ENCODE measurements around the gene TBX4.
A peak's percentile ranks its signal among the peaks of the same experiment; 100 is the strongest.

GRCh38 chr17:61412143-61412859 lies 39.9 kb upstream of the TBX4 start:
- TF ChIP-seq CTCF (IDR thresholded peaks at IDR 0.05), result peak; percentile 96 to 99 (median 98)
- peak; percentile 51 to 61 for TF ChIP-seq POLR2A (IDR thresholded peaks at IDR 0.05)
